ENCODE results near the gene ACO1.

ACO1 gene

GRCh38 chr9:32385152-32385884 is 875 bp downstream of the ACO1 start:
- DNase-seq (ENCODE audit: insufficient read length) (no peak), FAIRE-seq (no peak)
- TF ChIP-seq POLR2A (IDR thresholded peaks at IDR 0.05; ENCODE audit: low read depth, low read length) (no peak), POLR2AphosphoS5 (IDR thresholded peaks at IDR 0.05; ENCODE audit: low read depth, low read length) (no peak), TAF1 (IDR thresholded peaks at IDR 0.05; ENCODE audit: borderline replicate concordance, low read depth, low read length) (no peak)

DNA sequence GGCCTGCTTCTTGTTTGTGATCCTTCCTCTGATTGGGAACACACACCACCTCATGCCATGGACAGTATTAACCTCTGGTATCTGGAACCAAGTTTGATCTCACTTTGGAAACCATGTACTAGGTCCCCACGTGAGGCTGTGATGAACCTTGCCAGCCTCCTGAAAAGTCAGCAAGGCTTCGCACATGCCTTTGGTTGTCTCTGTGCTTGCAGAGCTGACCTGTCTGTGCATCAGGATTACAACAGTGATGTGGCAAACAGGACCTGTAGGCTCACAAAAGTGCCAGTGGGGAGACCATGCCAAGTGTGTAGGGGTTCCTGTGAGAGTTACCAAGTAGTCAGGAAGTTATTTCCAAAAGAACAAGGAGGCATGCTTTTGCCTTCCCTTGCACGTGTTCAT is 1.4 kb downstream of the ACO1 start:
- no peak for TF ChIP-seq TAF1 (IDR thresholded peaks at IDR 0.05; ENCODE audit: borderline replicate concordance, low read depth, low read length)
- no peak for TF ChIP-seq POLR2A (IDR thresholded peaks at IDR 0.05; ENCODE audit: low read depth, low read length)
- no peak for TF ChIP-seq POLR2AphosphoS5 (IDR thresholded peaks at IDR 0.05; ENCODE audit: low read depth, low read length)
- FAIRE-seq (peak; percentile 69), DNase-seq (ENCODE audit: insufficient read length) (no peak)

DNA sequence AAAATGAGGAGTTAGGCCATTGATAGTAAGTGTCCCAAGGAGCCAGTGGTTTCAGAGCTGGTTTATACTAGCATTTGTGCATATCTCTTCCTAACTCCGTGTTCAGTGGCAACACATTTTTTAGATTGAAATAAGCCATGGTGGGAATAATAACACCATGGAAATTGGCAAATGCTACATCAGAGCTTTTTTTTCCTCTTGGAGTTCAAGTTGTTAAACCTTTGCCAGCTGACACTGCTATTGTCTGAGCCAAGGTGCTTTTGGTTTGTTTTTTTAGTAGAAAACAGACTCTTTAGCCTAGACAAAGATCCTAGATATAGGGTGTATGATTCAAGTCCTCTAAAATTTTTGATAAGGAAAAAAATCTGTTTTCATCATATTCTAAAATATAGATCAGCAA is 2.8 kb downstream of the ACO1 start:
- TF ChIP-seq TAF1 (IDR thresholded peaks at IDR 0.05; ENCODE audit: borderline replicate concordance, low read depth, low read length), result no peak
- no peak for TF ChIP-seq POLR2A (IDR thresholded peaks at IDR 0.05; ENCODE audit: low read depth, low read length)
- TF ChIP-seq POLR2AphosphoS5 (IDR thresholded peaks at IDR 0.05; ENCODE audit: low read depth, low read length), result no peak
- DNase-seq (ENCODE audit: insufficient read length) (no peak), FAIRE-seq (no peak)

DNA sequence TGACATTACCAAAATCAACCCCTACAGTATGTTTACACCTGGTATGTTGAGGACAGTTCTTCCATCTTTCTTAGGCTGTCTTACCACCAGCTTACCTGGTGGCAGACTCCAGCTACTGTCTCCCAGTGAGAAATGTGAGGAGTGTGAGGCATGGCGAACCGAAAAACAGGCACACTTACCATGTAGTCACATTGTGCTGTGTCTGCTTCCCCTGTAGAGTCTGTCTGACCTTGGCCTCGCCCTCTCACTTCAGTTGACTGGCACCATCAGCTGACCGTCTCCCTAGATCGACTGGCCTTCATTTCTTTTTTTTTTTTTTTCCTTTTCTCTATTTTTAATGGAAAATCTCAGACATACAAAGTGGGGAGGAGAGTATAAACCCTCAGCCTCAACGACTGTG is 4.9 kb downstream of the ACO1 start:
- no peak for FAIRE-seq
- TF ChIP-seq POLR2AphosphoS5 (IDR thresholded peaks at IDR 0.05; ENCODE audit: low read depth, low read length) (no peak), TAF1 (IDR thresholded peaks at IDR 0.05; ENCODE audit: borderline replicate concordance, low read depth, low read length) (no peak), POLR2A (IDR thresholded peaks at IDR 0.05; ENCODE audit: low read depth, low read length) (no peak)
- DNase-seq (ENCODE audit: insufficient read length), result no peak

- no peak for DNase-seq (ENCODE audit: insufficient read length)
- TF ChIP-seq TAF1 (IDR thresholded peaks at IDR 0.05; ENCODE audit: borderline replicate concordance, low read depth, low read length) (no peak), POLR2A (IDR thresholded peaks at IDR 0.05; ENCODE audit: low read depth, low read length) (no peak), POLR2AphosphoS5 (IDR thresholded peaks at IDR 0.05; ENCODE audit: low read depth, low read length) (no peak)
- FAIRE-seq, result no peak
These were observed 9.5 kb downstream of the ACO1 start for GRCh38 chr9:32393911-32394310.

DNA sequence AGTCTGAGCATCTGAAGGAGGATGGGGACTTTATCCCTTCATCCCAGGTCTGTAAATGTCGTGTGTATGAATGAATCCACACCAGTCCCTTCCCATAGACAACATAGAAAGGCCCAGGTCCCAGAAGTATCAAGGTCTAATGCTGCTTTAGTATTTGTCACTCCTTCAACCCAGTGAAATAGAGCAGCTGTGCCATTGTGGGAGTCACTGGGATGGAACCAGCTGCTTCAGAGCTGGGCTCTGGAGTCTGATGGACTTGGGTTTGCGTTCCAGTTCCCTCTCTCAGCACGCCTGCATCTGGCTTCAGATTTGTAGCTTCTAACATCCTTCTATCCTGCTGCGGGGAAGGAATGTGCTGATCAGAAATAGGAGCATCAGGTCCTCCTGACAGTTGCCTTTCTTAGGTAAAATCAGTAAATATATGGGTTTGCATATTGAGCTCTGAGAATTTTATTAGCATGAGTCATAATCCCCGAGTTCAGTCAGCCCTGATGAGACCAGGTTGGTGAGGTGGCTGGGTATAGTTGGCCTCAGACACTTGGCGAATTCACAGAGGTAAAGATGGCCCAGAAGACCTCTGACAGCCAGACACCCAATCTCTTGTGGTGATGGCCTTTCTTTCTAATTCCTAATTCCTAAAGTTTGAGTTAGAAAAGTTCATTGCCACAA is 10.1 kb downstream of the ACO1 start:
- no peak for TF ChIP-seq POLR2AphosphoS5 (IDR thresholded peaks at IDR 0.05; ENCODE audit: low read depth, low read length)
- no peak for TF ChIP-seq POLR2A (IDR thresholded peaks at IDR 0.05; ENCODE audit: low read depth, low read length)
- no peak for TF ChIP-seq TAF1 (IDR thresholded peaks at IDR 0.05; ENCODE audit: borderline replicate concordance, low read depth, low read length)
- DNase-seq (ENCODE audit: insufficient read length) (no peak), FAIRE-seq (no peak)

GRCh38 chr9:32395510-32396216 is 11.2 kb downstream of the ACO1 start:
- DNase-seq (ENCODE audit: insufficient read length), result no peak

DNA sequence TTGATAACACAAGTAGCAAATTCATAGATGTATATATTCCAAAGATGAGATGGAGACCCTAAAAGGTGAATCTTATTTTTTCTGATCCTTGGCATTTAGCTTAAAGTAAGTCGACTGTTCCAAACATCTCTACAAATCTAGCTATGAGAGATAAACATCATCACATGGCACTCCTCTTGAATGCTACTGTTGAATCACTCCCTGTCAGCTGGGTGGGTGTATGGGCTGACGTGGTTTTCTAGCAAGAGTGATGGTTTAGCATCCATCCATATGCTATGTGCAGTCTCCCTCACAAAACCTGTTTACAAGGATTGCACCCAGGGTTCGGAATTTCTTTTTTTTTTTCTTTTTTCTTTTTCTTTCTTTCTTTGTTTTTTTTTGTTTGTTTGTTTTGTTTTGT is 13.8 kb downstream of the ACO1 start:
- DNase-seq (ENCODE audit: insufficient read length) (no peak), FAIRE-seq (no peak)
- no peak for TF ChIP-seq TAF1 (IDR thresholded peaks at IDR 0.05; ENCODE audit: borderline replicate concordance, low read depth, low read length)
- TF ChIP-seq POLR2AphosphoS5 (IDR thresholded peaks at IDR 0.05; ENCODE audit: low read depth, low read length), result no peak

More at GRCh38 chr9:32395510-32396216, 11.2 kb downstream of the ACO1 start:
- no peak for FAIRE-seq
- no peak for TF ChIP-seq POLR2AphosphoS5 (IDR thresholded peaks at IDR 0.05; ENCODE audit: low read depth, low read length)
- TF ChIP-seq TAF1 (IDR thresholded peaks at IDR 0.05; ENCODE audit: borderline replicate concordance, low read depth, low read length), result no peak

DNA sequence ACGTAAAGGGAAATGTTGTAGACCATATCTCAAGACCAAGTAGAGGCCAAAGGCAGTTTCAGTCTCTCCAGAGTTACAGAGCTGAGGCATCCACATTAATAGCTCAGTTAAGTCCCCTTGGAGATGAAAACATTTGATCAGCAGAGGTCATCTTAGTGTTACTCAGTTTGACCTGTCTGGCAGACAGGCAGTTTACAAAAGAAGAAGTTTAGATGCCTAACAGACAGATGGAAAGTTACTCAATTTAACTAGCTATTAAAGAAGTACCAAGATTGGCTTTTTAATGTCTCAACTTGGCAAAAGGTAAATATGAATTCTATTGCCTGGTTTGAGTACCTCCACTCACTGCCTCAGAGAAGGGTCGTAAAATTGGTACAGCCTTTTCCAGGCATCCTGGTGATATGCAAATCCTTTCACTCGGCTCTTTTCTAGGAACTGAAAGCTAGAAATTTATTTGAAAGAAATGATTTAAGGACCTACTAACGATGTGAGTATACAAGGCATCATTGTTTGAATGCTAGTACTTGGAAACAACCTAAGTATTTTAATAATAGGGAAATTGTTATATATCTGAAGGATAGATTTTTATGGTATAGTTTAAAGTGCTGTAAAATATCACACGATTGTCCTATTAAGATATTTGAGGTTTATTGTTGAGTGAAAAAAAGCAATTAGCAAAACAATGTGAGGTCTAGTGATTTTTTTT is 14.8 kb downstream of the ACO1 start:
- TF ChIP-seq POLR2A (IDR thresholded peaks at IDR 0.05; ENCODE audit: low read depth, low read length) (no peak), POLR2AphosphoS5 (IDR thresholded peaks at IDR 0.05; ENCODE audit: low read depth, low read length) (no peak), TAF1 (IDR thresholded peaks at IDR 0.05; ENCODE audit: borderline replicate concordance, low read depth, low read length) (no peak)
- no peak for DNase-seq (ENCODE audit: insufficient read length)
- FAIRE-seq, result no peak

DNA sequence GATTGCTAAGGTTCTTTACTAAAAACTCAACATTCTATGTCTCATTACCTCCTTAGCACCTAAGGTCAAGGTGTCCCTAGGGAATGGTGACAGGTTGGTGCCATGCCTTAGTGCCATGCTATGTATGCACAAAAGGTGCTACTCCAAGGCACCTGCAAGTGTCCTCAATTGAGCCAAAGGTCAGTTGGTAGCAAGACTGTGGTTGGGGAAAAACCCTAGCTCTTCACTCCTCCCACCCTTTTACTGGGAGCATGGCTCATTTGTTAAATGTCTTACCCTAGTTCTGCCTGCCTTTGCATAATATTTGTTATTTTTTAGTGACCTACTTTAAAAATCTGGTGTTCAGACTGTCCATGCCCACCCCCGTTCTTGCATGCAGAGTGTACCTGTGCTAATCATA is 17.0 kb downstream of the ACO1 start:
- DNase-seq (ENCODE audit: insufficient read length) (no peak), FAIRE-seq (peak; percentile 85)
- TF ChIP-seq POLR2A (IDR thresholded peaks at IDR 0.05; ENCODE audit: low read depth, low read length) (no peak), TAF1 (IDR thresholded peaks at IDR 0.05; ENCODE audit: borderline replicate concordance, low read depth, low read length) (no peak)

- DNase-seq (ENCODE audit: insufficient read length), result no peak
- no peak for TF ChIP-seq TAF1 (IDR thresholded peaks at IDR 0.05; ENCODE audit: borderline replicate concordance, low read depth, low read length)
- no peak for TF ChIP-seq POLR2AphosphoS5 (IDR thresholded peaks at IDR 0.05; ENCODE audit: low read depth, low read length)
- no peak for TF ChIP-seq POLR2A (IDR thresholded peaks at IDR 0.05; ENCODE audit: low read depth, low read length)
These were observed 19.3 kb downstream of the ACO1 start for GRCh38 chr9:32403567-32404260.

More at GRCh38 chr9:32403567-32404260, 19.3 kb downstream of the ACO1 start:
- no peak for FAIRE-seq
